Stimulated activated CD4-positive, alpha-beta T cell treated with anti-CD3 and anti-CD28 coated beads, Interleukin-2, amount 100 ng/mL, for 24 hours (primary cell): ENCODE measurements around the gene HIVEP1.

Experiments used
- DNase-seq, 2 donors: peaks; one replicate each; pipeline ENCODE4 v3.0.0-alpha.2; 2020

HIVEP1 gene

GRCh38 chr6:12200015-12200564 lies 188.0 kb downstream of the HIVEP1 start:
- DNase-seq: no peak

GRCh38 chr6:12200761-12201160 lies 188.6 kb downstream of the HIVEP1 start:
- DNase-seq: no peak

GRCh38 chr6:12203001-12203400 lies 190.9 kb downstream of the HIVEP1 start:
- DNase-seq: no peak

- DNase-seq: peak in 1 of 2 donors; percentile 14
Measured at GRCh38 chr6:12208190-12208589, 196.1 kb downstream of the HIVEP1 start.

GRCh38 chr6:12208673-12209072 lies 196.6 kb downstream of the HIVEP1 start:
- no peak for DNase-seq
